Prostate gland (tissue), 2 donors: Measurements from ENCODE around the gene E2F2.

ENCODE experiments used
- POLR2AphosphoS5 ChIP-seq: sonication (generic); formaldehyde crosslinking; IDR thresholded peaks from one replicate; pipeline ENCODE4 v1.6.1; 2017; ENCODE audit warnings: antibody characterized with exemption
- TF ChIP-seq, protein P1 (sequence below), 4 experiments: fragments of 200-600 bp in 2 of 4; fragments of 450-650 bp in 2 of 4; sonication (generic) in 2 of 4; IDR thresholded peaks; 1 replicate in 3 of 4; 2 replicates in 1 of 4; pipeline ENCODE4 v1.5.1; 2016 to 2019; ENCODE audit warnings: antibody characterized with exemption in 4 of 4, mild to moderate bottlenecking in 2 of 4, moderate library complexity in 2 of 4

GRCh38 chr1:23566304-23566703 lies 35.3 kb upstream of the E2F2 start:
- no peak for TF ChIP-seq POLR2AphosphoS5
- TF ChIP-seq, protein P1, sequence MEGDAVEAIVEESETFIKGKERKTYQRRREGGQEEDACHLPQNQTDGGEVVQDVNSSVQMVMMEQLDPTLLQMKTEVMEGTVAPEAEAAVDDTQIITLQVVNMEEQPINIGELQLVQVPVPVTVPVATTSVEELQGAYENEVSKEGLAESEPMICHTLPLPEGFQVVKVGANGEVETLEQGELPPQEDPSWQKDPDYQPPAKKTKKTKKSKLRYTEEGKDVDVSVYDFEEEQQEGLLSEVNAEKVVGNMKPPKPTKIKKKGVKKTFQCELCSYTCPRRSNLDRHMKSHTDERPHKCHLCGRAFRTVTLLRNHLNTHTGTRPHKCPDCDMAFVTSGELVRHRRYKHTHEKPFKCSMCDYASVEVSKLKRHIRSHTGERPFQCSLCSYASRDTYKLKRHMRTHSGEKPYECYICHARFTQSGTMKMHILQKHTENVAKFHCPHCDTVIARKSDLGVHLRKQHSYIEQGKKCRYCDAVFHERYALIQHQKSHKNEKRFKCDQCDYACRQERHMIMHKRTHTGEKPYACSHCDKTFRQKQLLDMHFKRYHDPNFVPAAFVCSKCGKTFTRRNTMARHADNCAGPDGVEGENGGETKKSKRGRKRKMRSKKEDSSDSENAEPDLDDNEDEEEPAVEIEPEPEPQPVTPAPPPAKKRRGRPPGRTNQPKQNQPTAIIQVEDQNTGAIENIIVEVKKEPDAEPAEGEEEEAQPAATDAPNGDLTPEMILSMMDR (IDR thresholded peaks at IDR 0.05), result no peak
